COLO668 (cell line): ENCODE measurements around the gene MLC1.

Experiments used
- DNase-seq: peaks from one replicate; lab custom pipeline; 2025; ENCODE audit not compliant: unreplicated experiment; lab: John Stamatoyannopoulos, UW

The MLC1 gene

DNA sequence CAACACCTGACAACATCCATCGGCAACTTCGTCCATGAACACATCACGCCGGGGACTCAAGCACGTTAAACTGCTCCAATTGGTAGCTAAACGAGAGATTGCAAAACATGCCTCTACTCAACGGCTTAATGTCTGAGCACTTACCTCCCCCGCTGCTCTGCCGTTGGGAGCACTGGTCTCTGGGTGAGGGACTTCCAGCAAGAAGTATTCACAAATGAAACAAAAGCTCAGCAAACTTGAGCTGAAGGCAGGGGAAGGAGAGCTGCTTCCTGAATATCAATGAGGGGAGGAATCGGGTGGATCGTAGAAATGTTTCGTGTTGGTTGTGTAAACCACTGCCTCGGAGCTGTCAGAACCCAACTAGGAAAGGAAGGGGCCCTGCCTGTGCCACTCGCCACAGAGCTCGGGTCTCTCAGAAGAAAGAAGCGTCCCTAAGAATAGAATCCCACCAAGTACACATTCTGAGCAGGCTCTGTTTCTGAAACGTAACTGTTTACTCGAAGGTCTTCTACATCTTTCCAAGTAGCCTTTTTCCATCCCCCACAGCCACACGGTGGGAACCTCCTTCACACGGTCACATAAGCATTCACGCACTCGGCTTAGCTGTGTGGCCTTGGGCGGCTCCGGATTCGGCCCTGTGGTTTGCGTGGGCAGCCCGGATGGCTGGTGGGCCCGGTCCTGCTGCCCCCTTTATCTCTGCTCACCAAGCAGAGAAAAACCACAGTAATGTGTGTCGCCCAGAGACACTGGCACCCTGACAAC, at the start of gene MLC1:
TSS of gene MLC1 (minus strand) at position 216 of the 762 bp plus-strand sequence. CDS start 524 bp downstream, outside the sequence.
- DNase-seq = no peak

GRCh38 chr22:50134481-50134880, 49.3 kb upstream of the MLC1 start:
- DNase-seq = no peak

DNA sequence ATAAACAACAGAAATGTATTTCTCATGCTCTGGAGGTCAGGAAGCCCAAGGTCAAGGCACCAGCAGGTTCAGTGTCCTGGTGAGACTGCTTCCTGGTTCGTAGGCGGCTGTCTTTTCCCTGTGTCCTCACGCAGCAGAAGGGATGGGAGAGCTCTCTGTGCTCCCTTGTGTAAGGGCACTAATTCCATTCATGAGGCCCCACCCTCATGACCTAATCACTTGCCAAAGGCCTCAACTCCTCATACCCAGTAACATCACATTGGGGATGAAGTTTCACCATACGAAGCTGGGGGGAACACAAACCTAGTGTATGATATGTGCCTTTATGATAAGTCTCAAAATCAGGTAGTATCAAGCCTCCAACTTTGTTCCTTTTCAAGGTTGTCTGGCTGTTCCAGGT, 46.7 kb upstream of the MLC1 start:
- DNase-seq = no peak

GRCh38 chr22:50129121-50129736, 44.0 kb upstream of the MLC1 start:
- no peak for DNase-seq

DNA sequence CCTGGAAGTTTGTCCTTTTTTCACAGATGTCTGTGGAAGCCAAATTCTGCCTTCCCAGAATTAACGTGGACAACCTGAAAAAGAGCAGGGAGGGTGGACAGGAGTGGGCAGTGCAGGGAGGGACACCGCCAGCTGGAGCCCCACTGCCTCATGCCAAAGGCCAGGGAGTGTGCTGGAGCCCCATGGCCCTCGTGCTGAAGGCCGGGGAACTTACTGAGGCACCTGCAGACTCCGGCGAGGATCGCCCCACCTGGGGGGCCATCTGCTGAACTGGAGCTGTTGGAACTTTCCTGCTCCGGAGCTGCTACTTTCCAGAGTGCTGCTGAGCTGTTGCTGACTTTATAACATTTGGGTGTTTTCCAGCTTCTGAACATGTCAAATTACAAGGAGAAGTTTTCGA, 39.8 kb upstream of the MLC1 start:
- DNase-seq = no peak

- no peak for DNase-seq
Measured at GRCh38 chr22:50123119-50123518, 37.9 kb upstream of the MLC1 start.

DNA sequence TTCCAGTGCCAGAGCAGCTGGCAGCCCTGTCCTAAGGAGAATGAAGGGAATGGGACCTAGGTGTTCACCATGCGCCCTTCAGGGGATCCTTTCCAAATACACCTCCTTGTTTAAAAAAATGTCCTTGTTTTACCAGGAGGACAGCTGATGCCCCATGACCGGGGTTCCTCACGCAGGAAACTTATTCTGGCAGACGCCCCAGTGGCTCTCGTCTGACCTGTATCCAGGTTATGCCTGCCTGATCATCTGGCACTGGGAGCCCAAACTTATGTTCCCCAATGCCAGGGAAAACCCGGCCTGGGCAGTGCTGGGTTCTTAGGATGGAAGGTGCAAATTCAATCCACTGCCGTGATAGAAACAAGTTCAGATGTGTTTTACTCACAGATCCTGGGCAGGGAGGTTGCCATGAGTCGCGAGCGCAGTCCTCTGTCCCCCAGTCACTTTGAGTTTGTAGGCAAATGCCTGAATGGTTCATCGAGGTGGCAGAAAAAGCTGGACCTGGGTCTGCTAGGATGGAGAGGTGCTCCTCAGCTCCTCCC, 36.0 kb upstream of the MLC1 start:
- no peak for DNase-seq

DNA sequence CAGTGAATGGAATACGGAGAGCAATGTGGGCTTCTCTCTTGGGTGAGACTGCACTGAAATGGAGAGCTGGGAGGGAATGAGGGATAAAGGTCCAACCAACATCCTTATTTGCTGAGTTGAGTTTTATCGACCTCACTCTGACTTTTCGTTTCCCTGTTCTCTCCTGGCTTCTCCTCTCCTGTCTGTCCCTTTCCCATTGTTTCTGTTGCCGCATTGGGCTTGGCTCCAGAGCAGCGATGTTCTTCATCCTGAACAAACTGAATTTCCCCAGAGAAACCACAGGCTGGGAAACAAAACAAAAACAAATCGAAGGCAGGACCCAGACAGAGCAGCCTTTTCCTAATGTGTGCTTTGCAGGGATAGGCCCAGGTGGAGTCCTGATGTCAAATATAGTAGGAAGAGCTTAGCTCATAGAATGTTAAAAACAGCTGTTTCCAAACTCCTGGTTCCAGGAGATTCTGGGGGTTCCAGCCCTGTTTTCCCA, 34.6 kb upstream of the MLC1 start:
- DNase-seq = no peak

GRCh38 chr22:50119169-50119767, 34.0 kb upstream of the MLC1 start:
- DNase-seq = no peak

- DNase-seq = no peak
Measured at GRCh38 chr22:50118557-50119168, 33.4 kb upstream of the MLC1 start.

DNA sequence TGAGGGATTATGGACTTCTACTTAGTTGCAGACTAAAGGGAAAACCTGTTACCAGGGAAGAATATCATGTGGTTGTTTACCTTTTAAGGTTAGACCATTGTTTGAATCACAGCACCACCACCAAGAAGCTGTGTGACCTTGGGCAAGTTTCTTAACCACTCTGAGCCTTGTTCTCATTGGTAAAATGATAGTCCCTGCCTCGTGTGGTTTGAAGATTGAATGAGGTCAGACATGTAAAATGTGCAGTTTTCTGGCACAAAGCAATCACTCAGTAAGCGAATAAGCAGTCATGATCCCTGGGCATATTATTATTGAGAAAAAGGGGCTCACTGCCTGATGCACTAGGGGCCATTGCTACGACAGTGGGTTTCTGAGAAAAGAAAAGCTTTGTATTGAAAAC, 32.9 kb upstream of the MLC1 start:
- no peak for DNase-seq

- DNase-seq = no peak
Measured at GRCh38 chr22:50117168-50117762, 32.0 kb upstream of the MLC1 start.

GRCh38 chr22:50115693-50116092, 30.5 kb upstream of the MLC1 start:
- no peak for DNase-seq

DNA sequence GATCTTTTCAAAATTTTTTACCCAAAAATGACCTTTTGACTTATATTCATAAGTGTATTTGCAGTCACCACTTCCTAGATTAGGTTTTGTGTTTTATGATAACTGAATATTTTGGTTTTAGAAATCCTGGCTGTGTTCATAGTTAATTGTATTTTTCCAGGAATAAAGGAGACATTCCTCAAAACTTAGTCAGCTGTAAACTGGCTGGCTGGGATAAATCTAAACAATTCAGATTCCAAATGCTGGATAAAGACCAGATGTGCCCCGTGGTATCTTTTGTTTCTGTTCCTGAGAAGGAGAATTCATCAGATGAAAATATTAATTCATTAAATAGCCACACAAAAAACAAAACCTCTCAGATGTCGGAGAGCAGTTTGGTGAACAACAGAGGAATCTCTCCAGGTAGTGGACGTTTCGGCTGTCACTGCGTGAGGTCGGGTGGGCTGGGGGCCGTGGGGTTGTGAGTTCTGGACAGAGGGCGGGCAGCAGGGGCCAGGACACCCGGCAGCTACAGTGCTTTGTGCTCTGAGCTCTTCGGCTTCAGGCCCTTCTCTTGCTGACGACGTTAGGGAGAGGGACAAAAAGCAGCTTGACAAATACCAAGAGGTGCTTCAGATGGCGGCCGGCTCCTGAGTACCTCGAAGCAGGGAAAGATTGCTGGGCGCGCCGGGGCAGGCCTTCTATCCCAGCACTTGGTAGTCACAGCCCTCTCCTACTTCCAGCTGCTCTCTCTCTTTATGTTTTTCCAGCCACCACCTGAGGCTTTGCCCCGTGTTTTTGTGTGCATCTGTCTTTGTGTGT, 29.2 kb upstream of the MLC1 start:
- no peak for DNase-seq

DNA sequence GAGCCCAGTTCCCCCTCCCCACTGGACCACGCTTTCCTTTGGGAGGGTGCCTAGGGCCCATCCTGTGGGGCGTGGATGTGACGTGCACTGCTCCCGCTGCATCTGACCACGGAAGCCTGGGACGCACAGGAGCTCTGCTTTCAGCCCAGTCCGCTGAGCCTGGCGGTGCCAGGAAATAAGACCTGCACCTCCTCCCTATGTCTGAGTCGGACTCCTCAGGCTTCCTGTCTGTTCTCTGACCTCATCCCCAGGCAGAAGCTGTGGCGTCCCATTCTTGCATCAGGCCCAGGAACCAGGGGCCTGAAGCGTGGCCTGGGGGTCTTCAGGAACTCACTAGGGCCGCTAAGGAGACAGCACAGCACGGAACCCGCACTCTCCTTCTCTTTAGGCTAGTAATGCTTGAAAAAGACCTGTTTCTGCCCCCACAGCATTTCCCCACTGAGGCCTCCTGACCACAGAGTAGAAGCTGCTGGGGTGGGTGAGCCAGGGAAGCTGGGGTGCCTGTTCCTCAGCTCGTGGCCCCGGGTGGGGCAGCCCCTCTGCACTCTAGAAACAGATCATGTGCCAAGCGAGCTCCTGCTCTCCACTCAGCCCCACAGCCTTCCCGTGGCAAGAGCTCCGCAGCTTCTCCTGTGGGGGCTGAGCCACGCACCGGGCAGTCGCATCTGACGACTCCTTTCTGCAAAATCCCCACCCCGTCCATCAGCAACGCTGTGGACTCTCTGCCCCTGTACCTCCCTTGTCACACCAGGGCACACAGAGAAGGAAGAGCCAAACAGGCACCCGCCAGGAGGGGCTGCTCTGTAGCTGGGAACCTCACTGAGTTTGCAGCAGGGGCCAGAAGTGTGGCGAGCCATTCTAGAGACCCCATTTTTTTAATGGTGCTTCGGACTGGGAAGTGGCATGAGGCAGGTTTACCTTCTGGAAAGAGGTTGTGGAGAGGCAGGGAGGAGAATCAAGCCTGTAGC, 27.2 kb upstream of the MLC1 start:
- DNase-seq = no peak

DNA sequence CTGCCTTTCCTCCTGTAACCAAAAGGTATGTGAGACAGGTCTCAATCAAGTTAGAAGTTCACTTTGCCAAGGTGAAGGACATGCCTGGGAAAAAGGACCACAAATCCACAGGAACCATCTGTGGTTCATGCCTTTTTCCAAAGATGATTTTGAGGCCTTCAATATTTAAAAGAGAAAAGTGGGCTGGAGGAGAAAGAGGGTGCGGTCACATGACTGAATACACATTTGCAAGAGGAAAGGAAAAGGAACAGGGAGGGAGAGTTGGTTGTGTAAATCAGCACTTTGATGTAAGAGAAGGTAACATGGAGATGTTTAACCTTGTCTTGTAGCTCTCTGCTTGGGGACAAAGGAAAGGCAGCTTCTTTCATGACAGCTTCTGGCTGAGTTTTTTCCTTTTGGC, 25.8 kb upstream of the MLC1 start:
- no peak for DNase-seq

DNA sequence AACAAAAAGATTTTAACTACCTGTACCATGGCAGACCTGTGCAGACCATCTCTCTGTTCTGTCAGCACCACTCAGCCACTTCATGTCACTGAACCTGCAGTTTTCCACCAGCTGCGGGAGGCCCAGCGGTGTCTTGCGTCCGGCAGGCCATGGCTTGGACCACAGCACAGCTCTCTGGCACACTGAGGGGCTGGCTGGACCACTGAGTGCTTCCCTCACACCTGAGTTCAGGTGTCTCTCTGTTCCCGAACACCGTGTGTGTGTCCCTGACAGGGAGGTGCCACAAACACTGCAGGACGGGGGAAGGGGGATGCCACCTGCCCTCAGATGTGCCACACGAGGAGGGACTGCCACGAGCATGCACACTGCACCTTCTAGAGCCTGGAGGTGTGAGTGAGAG, 22.3 kb upstream of the MLC1 start:
- DNase-seq = no peak

GRCh38 chr22:50105208-50106100, 20.2 kb upstream of the MLC1 start:
- no peak for DNase-seq
